HG03571 (cell line): ENCODE results near the gene RFNG.

Experiments
- ATAC-seq: cut with Tn5 transposase; IDR thresholded peaks from one replicate; pipeline ENCODE4 v1.9.1; 2021; ENCODE audit not compliant: unreplicated experiment

RFNG gene

GRCh38 chr17:82051776-82052637 is at the start of gene RFNG, which contains the start of gene GPS1:
TSS of gene RFNG (minus strand) at chr17:82051811. CDS start at chr17:82051766, 45 bp downstream.
TSS of gene GPS1 (plus strand) at chr17:82051898. CDS start at chr17:82051932, 34 bp downstream.
- ATAC-seq = peak; percentile 42

GRCh38 chr17:82101301-82101715 is 49.7 kb upstream of the RFNG start:
- ATAC-seq = no peak

GRCh38 chr17:82100502-82101298 is 49.1 kb upstream of the RFNG start:
- ATAC-seq = no peak

- ATAC-seq = peak; percentile 1
Observed at GRCh38 chr17:82098939-82099763, 47.5 kb upstream of the RFNG start.

- ATAC-seq = peak; percentile 59
Observed at GRCh38 chr17:82098169-82098938, 46.7 kb upstream of the RFNG start, which contains the start of gene FASN. TSS of gene FASN (minus strand) at chr17:82098236. CDS start at chr17:82096445, 1,791 bp downstream.

GRCh38 chr17:82097919-82098168 is 46.2 kb upstream of the RFNG start:
- peak; percentile 12 for ATAC-seq

- no peak for ATAC-seq
Observed at GRCh38 chr17:82097184-82097918, 45.7 kb upstream of the RFNG start.

- ATAC-seq = no peak
Observed at GRCh38 chr17:82096709-82097183, 45.1 kb upstream of the RFNG start.

GRCh38 chr17:82095777-82096708 is 44.4 kb upstream of the RFNG start:
- ATAC-seq = no peak

- ATAC-seq = no peak
Observed at GRCh38 chr17:82094931-82095776, 43.5 kb upstream of the RFNG start.

- no peak for ATAC-seq
Observed at GRCh38 chr17:82092995-82093751, 41.6 kb upstream of the RFNG start.

- ATAC-seq = no peak
Observed at GRCh38 chr17:82092628-82092994, 41.0 kb upstream of the RFNG start.

GRCh38 chr17:82092094-82092586 is 40.5 kb upstream of the RFNG start:
- ATAC-seq = no peak

GRCh38 chr17:82091264-82092066 is 39.9 kb upstream of the RFNG start:
- no peak for ATAC-seq

GRCh38 chr17:82090549-82091263 is 39.1 kb upstream of the RFNG start:
- no peak for ATAC-seq
